KMS-11 (cell line): ENCODE data around the gene GCC2.
"Not testable (repeated sequence)": the region's sequence is repeated elsewhere in the genome, so short reads cannot be mapped to it uniquely, and the experiment has no call there.

ENCODE experiments used
- H2AFZ ChIP-seq: fragments of 200-600 bp; sonication (generic); 2 replicates; pipeline ENCODE4 v1.6.1; 2016; ENCODE audit warnings: antibody characterized with exemption, mixed run types, low read depth
- H3K27ac ChIP-seq: fragments of 200-600 bp; sonication (generic); 2 replicates; pipeline ENCODE4 v1.6.1; 2016; ENCODE audit warnings: mild to moderate bottlenecking, mixed run types
- H3K27me3 ChIP-seq: fragments of 200-600 bp; sonication (generic); 2 replicates; pipeline ENCODE4 v1.6.1; 2017; ENCODE audit warnings: mild to moderate bottlenecking, low read depth, mixed run types, moderate library complexity; ENCODE audit not compliant: insufficient read depth
- H3K36me3 ChIP-seq: fragments of 200-600 bp; sonication (generic); 2 replicates; pipeline ENCODE4 v1.6.1; 2017; ENCODE audit warnings: mild to moderate bottlenecking, mixed run types; ENCODE audit not compliant: insufficient read depth
- H3K4me1 ChIP-seq: fragments of 200-600 bp; sonication (generic); 2 replicates; pipeline ENCODE4 v1.6.1; 2016; ENCODE audit warnings: mild to moderate bottlenecking, low read depth, mixed run types; ENCODE audit not compliant: poor library complexity, severe bottlenecking
- H3K4me2 ChIP-seq: fragments of 200-600 bp; sonication (generic); 2 replicates; pipeline ENCODE4 v1.7.0; 2016; ENCODE audit warnings: mild to moderate bottlenecking, mixed run types
- H3K4me3 ChIP-seq: fragments of 200-600 bp; sonication (generic); IDR thresholded peaks from 2 replicates; pipeline ENCODE4 v1.6.1; 2017; ENCODE audit warnings: low read depth, low read length, mixed read lengths; ENCODE audit not compliant: insufficient read depth
- H3K79me2 ChIP-seq: fragments of 200-600 bp; sonication (generic); 2 replicates; pipeline ENCODE4 v1.6.1; 2016; ENCODE audit warnings: low read depth, mixed run types; ENCODE audit not compliant: insufficient read depth
- H3K9ac ChIP-seq: fragments of 200-600 bp; sonication (generic); 2 replicates; pipeline ENCODE4 v1.6.1; 2016; ENCODE audit warnings: mild to moderate bottlenecking, mixed run types
- H4K20me1 ChIP-seq: fragments of 200-600 bp; sonication (generic); 2 replicates; pipeline ENCODE4 v1.6.1; 2016; ENCODE audit warnings: mild to moderate bottlenecking, mixed run types; ENCODE audit not compliant: insufficient read depth
- CTCF ChIP-seq: fragments of 200-600 bp; sonication (generic); conservative IDR thresholded peaks from 2 replicates; pipeline ENCODE4 v1.6.1; 2017; ENCODE audit warnings: low read depth, mild to moderate bottlenecking, antibody characterized with exemption, low read length, moderate library complexity, mixed read lengths

GCC2 gene

GRCh38 chr2:108447947-108448677 is 894 bp upstream of the GCC2 start:
- peak overlapping the region; percentile 68; the same call in 1 of the 2 replicates for H3K4me2 ChIP-seq
- H3K4me3 ChIP-seq = no peak overlapping the region
- 0 out of 2 replicates have a peak overlapping the region, but pooled peaks have one; percentile 32 for H3K27ac ChIP-seq
- H3K4me1 ChIP-seq = peaks cover 4% of the 10 kb centered on the region
- no peaks in the 10 kb centered on the region for H3K36me3 ChIP-seq
- no peak for TF ChIP-seq CTCF
- no peaks in the 10 kb centered on the region for H4K20me1 ChIP-seq
- no peaks in the 10 kb centered on the region; the same call in 1 of the 2 replicates for H3K79me2 ChIP-seq
- no peaks in the 10 kb centered on the region for H3K27me3 ChIP-seq
- H3K9ac ChIP-seq = peak overlapping the region; percentile 70; the same call in 1 of the 2 replicates
- peak overlapping the region; percentile 89 for H2AFZ ChIP-seq

GRCh38 chr2:108449410-108450130 is 564 bp downstream of the GCC2 start:
- peak overlapping the region; percentile 62 for H3K4me3 ChIP-seq
- H3K27ac ChIP-seq = peak overlapping the region; percentile 76

GRCh38 chr2:108450863-108451262 is 1.9 kb downstream of the GCC2 start:
- TF ChIP-seq CTCF = no peak
- Histone ChIP-seq H3K9ac (no peak overlapping the region), H3K79me2 (no peaks in the 10 kb centered on the region; the same call in 1 of the 2 replicates), H3K4me1 (peaks cover 4% of the 10 kb centered on the region), H3K4me2 (no peak overlapping the region), H3K36me3 (no peaks in the 10 kb centered on the region), H3K27ac (no peak overlapping the region), H3K4me3 (no peak overlapping the region), H2AFZ (no peak overlapping the region), H4K20me1 (no peaks in the 10 kb centered on the region), H3K27me3 (no peaks in the 10 kb centered on the region)

More at GRCh38 chr2:108449410-108450130, 564 bp downstream of the GCC2 start:
- TF ChIP-seq CTCF = no peak
- Histone ChIP-seq H3K36me3 (no peaks in the 10 kb centered on the region), H3K27me3 (no peaks in the 10 kb centered on the region), H3K79me2 (no peaks in the 10 kb centered on the region; the same call in 1 of the 2 replicates), H2AFZ (peak overlapping the region; percentile 89), H3K4me2 (peak overlapping the region; percentile 64), H3K4me1 (peaks cover 4% of the 10 kb centered on the region), H4K20me1 (no peaks in the 10 kb centered on the region), H3K9ac (peak overlapping the region; percentile 70)

GRCh38 chr2:108451976-108452375 is 3.0 kb downstream of the GCC2 start:
- H4K20me1 ChIP-seq = no peaks in the 10 kb centered on the region
- no peak overlapping the region for H3K9ac ChIP-seq
- no peaks in the 10 kb centered on the region for H3K27me3 ChIP-seq
- no peak for TF ChIP-seq CTCF
- H2AFZ ChIP-seq = no peak overlapping the region
- no peaks in the 10 kb centered on the region for H3K36me3 ChIP-seq
- peaks cover 4% of the 10 kb centered on the region for H3K4me1 ChIP-seq
- H3K27ac ChIP-seq = no peak overlapping the region
- no peak overlapping the region for H3K4me2 ChIP-seq
- H3K79me2 ChIP-seq = no peaks in the 10 kb centered on the region; the same call in 1 of the 2 replicates
- H3K4me3 ChIP-seq = no peak overlapping the region

GRCh38 chr2:108453530-108453929 is 4.5 kb downstream of the GCC2 start:
- H3K4me2 ChIP-seq, H3K9ac ChIP-seq, H3K27ac ChIP-seq, H2AFZ ChIP-seq, H3K79me2 ChIP-seq, H3K36me3 ChIP-seq, H4K20me1 ChIP-seq, H3K4me1 ChIP-seq, H3K27me3 ChIP-seq, H3K4me3 ChIP-seq: not testable (repeated sequence)
